ENCODE results near the gene STAT4.

DNA sequence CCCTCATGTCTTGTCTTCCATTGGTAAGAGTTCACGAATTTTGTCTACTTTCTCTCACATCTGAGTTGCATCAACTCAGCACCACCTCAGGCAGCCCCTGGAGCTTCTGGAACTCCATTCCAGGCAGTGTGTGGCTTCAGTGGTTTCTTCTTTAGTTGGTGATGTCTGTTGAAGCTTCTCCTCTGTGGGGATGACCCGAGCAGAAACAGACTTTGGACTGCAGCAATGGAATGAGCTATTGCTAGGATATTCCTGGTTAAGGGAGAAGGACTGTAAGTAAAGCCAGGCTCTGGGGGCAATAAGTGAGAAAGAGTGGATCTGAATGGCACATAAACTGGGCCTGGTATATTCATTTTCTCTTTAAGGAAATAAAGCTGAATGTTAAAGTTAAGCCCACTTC is 32.3 kb upstream of the STAT4 start:
- TF ChIP-seq, protein P1, sequence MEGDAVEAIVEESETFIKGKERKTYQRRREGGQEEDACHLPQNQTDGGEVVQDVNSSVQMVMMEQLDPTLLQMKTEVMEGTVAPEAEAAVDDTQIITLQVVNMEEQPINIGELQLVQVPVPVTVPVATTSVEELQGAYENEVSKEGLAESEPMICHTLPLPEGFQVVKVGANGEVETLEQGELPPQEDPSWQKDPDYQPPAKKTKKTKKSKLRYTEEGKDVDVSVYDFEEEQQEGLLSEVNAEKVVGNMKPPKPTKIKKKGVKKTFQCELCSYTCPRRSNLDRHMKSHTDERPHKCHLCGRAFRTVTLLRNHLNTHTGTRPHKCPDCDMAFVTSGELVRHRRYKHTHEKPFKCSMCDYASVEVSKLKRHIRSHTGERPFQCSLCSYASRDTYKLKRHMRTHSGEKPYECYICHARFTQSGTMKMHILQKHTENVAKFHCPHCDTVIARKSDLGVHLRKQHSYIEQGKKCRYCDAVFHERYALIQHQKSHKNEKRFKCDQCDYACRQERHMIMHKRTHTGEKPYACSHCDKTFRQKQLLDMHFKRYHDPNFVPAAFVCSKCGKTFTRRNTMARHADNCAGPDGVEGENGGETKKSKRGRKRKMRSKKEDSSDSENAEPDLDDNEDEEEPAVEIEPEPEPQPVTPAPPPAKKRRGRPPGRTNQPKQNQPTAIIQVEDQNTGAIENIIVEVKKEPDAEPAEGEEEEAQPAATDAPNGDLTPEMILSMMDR (IDR thresholded peaks at IDR 0.05): no peak
- no peak for TF ChIP-seq EP300 (IDR thresholded peaks at IDR 0.05)
- no peak for TF ChIP-seq POLR2AphosphoS5 (IDR thresholded peaks at IDR 0.05)
